Dermis microvascular lymphatic vessel endothelial cell (primary cell): Measurements from ENCODE around the gene SLC23A3. TPM values are rescaled to one million over a fixed set of nuclear protein-coding genes. Genes with fewer than 3 reads are reported as not detected.

Experiments
- DNase-seq, 2 donors: peaks; one replicate each; pipeline versions ENCODE4 v3.0.0 to v3.0.0-alpha.2; 2010; ENCODE audit warnings: low read depth in 2 of 2
- total RNA-seq: library from RNA; depleted of rRNA; stranded (reverse); fragments of >200 nt; gene quantifications from 2 replicates; pipeline ENCODE4 v1.2.1, GENCODE V29; 2014

SLC23A3 gene
- total RNA-seq, 1 donor from 2014 or later, result 0.64 TPM

DNA sequence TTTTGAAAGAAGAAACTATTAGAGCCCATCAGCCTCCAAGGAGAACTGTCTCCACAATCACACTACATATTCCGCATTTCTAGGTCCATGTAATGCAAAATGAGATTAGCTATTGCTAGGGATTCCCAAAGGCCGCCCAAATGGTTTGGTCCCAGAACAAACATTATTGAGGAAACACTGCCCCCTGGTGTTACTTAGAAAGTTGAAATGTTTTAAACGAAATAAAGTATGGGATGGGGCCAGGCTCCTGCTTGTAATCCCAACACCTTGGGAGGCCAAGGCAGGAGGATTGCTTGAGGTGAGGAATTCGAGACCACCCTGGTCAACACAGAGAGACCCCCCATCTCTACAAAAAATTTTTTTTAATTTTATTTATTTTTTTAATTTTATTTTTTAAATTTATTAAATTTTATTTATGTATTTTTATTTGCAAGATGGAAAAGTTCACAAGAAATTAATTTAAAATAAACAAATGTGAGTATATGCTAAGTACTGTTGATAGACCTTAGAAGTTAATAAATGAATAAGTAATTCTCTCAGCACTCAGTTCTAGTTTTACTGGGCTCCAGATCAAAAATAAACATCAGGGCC, 14.7 kb downstream of the SLC23A3 start:
- peak; percentile 57 to 72 for DNase-seq

DNA sequence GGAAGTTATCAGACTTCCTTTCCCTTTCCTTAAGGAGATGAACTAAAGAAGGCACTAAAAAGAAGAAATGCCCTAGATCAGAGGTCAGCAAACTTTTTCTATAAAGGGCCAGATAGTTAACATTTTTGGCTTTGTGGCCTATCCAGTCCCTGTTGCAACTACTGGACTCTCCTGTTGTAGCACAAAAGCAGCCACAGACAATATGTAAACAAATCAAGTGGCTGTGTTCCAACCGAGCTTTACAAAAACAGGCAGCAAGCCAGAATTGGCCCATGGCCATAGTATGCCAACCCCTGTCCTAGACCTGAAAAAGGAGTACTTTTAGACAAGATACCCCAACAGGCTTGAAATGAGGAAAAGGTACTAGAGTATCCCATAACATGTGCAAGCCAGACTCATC, 20.2 kb downstream of the SLC23A3 start:
- peak; percentile 14 to 57 for DNase-seq

DNA sequence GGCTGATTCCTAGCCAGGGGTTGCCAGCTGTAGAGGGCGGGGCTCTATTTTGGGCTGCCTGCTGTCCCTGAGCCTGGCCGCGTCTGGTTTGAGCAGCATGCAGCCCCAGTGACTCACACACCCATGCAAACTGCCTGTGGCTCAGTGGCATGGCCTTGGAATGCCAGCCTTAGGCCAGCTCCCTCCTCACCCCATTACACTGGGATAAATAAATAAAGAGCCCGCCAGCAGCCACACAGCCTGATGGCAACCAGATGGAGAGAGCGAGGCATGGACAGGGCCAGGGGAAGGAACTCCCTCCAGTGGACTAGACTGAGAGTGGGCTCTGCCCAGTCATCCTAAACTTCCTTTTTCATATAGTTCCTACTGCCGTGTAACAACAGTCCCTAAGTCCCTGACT, 27.5 kb downstream of the SLC23A3 start:
- DNase-seq, result no peak

DNA sequence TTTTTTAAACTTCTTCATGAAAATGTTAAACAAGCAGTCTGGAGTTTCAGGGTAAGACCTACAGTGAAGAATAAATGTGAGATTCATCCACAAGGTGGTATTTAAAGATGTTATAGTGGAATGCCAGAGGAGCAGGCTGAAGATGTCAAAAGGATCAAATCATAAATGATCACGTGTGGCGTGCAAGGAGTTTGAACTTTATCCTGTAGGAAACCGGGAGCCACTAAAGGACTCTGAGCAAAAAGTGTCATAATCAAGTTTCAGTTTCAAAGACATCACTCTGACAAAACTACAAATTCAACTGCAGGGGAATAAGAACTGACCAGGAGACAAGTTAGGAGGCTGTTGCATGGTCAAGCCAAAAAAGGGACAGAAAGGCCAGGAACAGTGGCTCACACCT, 29.1 kb downstream of the SLC23A3 start:
- no peak for DNase-seq

DNA sequence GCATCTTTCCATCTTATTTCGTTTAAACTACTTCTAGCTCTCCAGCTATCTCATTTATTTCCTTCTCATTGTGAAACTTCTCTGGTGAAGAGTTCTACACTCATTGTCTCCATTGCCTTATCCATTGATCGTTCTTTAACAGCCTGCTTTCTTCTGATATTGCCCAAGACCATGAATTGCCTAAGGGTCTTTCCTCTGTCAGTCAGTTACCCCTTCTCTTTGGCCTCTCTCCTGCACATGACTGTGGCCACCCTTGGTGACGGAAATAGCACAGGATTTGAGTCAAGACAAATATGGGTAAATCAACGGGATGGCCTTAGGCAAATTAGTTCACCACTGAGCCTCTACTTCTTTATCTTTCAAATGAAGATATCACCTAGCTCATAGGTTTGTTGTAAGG, 35.9 kb downstream of the SLC23A3 start:
- no peak for DNase-seq

DNA sequence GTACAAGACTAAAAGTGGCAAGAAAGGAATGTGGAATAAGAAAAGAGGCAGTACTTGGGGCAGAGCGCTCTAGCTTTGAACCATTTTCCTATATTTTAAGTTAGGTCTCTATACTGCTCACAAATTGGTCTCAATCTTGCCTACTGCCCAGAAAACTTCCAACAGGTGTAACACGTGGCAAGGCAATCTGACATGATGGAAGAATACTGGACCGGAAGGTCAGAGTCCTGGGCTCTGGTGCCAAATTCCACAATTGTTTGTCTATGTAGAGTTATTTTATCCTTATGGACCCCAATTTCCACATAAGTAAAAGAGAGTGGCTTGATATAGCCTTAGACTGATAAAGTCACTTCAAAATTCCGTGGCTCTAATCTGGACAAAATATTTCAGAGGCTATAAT, 38.1 kb downstream of the SLC23A3 start:
- DNase-seq, result no peak

DNA sequence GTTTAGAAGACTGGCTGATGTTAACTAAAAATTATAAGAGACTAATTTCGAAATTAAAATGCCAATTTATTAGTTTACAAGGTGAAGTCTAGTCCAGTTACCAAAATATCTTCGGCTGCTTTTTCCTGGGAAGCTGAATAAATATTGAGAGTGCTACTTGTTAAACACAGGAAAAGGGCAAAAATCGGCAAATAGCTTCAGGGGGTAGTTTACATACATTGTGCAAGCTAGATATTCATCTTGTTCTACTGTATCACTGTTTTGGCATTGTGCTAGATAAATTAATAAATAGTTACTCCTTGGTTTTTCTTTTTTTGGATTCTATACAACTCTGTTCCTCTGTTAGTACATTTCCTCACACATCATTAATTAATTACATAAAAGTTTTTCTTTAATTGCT, 38.5 kb downstream of the SLC23A3 start:
- DNase-seq, result no peak

DNA sequence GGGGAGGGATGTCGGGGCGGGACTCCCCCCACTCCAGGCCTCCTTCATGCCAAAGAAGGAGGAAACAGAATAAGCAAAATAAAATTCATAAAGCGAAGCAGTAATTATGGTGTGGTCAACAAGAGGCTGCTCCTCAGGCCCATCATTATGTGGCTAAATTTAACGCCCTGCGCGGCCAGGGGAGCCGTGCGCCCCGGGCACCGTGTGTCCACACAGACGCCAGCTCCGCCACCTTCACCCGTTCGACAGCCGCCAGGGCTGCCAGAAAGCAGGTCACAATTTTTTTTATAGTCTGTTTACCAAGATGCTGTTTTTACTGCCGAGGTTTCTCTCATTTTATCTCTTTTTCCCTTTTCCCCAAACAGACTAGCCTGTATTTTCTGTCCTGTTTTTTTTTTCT, 40.2 kb downstream of the SLC23A3 start:
- no peak for DNase-seq

DNA sequence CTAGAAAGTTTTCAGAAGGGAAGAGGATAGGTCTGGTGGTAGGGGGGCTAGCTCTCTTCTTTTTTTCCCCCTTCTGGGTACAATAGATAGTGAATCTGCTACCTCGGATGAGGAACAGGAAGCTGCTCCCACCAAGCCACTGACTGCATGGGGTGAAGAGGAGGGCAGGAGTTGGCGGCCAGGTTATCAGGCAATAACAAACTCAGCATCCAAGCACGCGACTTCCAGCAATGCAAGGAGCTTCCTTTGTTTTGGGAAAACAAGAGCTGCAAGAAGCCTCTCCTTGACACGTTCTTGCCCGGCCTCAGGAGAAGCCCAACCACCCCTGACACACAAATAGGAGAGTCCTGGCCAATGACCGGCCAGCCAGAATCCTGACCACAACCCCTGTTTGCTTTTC, 41.4 kb downstream of the SLC23A3 start:
- DNase-seq, result no peak

DNA sequence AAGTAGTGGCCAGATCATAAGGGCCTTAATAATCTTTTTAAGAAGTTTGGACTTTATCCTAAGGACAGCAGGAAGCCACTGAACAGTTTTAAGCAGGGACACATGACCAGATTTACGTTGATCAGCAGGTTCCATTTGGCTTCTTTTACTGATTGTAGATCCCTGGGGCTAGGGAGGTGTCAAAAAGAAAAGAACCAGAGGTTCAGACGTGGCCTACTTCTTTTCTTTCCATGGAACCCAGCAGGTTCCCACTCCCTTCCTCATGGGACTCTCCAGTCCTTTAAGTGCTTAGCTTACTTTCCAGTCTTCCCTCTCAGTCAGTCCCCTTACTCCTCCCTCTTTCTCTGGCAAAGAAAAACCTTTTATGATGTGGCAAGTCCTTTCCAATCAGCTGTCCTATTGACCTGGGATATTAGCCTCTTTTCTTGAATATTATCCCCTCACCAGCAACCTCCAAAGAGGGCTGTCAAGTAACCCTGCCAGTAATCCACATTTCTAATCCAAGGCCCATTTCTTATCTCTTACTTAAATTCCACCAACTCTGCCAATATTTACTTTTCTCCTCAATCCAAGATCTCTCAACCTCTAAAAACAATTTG, 42.7 kb downstream of the SLC23A3 start:
- DNase-seq, result no peak

DNA sequence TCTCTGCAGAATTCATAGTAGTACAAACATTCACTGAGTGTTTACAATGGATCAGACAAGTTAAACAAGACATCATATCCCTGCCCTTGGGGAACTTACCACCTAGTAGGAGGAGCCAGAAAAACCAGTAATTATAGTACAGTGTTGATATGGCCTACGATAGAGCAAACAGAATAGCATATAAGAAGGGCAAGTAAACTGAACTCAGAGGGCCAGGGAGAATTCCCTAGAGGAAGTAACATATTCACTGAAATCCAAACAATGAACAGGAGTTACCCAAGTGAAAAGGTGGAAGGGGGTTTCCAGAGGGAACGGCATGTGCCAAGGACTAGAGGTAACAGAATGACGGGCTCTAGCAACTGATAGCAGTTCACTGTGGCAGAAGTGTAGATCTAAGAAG, 43.3 kb downstream of the SLC23A3 start:
- DNase-seq, result peak in 1 of 2 donors; percentile 8

DNA sequence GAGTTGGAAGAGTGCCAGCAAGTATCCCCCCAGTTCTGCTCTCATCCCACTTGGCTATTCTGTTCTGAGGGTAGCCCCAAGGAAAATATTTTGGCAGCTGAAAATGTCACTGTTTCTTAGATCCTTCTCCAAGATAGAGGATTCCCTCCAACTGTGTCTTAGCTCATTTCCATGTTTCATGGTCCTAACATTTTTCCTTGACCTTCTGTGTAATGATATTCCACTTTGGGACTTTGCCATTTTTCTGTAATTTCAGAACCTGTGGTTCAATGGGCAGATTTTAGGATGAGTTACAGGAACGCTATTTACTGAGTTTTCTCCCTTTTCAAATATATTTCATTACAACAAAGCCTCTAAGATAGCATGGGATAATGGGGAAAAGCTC, 44.0 kb downstream of the SLC23A3 start:
- DNase-seq, result no peak

DNA sequence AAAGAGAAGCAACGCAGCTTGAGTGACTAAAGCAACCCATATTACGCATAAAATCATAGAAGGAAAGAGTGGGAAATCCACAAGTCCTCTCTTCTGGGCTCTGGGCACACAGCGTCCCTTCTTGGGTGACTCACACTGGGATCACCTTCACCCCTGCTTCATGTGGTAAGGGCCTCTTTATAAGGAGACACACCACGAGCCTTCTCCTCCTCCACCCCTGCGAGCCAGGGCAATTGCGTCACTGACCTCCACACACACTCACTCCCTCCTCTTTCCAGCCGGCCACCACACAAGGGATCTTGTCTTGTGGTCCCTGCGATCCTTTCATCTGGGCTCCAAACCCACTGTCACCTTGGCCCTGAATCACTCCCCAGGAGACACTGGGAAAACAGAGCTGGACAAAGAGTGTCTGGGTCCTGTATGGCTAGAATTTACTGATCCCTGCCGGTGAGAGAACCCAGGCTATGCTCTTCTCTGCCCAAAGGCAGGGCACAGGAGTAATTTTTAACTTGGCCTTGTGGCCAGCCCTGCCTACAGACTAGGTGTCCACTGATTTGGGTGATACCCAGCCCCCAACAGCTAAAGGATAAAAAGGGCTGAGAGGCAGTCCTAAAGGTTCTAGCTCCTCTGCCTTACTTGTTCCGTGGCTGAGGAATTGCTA, 44.5 kb downstream of the SLC23A3 start:
- DNase-seq, result no peak

DNA sequence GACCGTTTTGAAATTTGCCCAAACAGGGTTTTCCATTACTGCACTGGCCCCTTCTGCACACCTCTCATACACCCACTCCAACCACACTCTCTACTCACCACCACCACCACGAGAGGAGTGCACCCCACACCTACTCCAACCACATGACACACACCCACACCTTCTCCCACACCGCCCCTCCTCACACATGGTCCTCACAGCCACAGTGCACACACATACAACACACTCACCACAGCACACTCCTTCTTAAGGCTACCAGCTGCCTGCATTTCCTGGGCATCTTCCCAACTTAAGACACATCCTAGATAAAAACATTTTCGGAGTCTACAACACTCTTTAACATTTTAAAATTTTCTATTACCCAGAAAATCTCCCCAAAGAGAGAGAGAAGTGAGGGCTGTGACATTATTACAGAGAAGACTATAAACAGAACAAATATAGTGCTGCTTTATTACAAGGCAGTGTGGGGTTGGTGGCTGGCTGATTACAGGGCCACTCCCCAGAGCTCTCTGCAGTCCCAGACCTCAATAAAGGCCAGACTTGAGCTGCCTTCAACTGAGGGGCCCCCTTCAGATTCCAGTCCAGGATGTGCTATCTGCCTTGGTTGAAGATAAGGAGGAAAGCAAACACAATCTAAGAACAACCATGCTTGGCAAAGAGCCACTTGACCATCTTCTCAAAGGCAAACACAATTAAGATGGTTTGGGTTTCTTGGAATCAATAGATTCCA, 45.3 kb downstream of the SLC23A3 start:
- no peak for DNase-seq

DNA sequence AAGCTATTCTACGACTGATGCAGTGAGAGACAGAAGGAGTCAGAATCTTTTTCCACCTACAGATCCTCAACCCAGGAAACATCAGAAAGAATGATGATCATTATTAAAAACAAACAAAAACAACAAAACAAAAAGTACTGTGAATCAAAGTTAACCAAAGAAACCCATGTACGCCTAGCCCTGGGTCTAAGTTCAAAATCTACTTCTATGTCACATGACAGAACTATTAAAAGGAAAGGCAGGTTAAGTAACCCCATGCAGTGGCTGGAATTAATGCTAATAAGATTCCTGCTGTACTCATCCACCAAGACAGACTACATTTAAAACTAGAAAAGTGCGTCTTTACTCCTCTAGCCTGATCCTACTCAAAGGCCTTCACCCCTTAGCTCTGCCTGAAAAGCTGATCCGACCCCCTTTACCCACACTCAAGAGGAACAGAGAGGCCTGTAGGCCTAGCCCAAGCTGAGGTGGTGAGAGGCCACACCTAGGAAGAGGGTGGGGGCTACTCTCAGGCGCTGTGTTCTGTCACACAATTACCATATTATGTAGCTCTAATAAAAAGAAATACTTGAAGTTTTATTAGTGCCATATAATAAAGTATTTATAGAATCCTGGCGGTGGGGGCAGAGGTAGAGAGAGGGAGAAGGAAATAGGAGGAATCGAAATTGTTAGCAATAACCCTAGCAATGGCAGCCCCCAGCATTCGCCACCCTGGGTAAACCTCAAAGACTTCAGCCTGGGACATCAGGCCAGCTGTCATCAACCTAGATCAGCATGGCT, 46.3 kb downstream of the SLC23A3 start:
- no peak for DNase-seq

DNA sequence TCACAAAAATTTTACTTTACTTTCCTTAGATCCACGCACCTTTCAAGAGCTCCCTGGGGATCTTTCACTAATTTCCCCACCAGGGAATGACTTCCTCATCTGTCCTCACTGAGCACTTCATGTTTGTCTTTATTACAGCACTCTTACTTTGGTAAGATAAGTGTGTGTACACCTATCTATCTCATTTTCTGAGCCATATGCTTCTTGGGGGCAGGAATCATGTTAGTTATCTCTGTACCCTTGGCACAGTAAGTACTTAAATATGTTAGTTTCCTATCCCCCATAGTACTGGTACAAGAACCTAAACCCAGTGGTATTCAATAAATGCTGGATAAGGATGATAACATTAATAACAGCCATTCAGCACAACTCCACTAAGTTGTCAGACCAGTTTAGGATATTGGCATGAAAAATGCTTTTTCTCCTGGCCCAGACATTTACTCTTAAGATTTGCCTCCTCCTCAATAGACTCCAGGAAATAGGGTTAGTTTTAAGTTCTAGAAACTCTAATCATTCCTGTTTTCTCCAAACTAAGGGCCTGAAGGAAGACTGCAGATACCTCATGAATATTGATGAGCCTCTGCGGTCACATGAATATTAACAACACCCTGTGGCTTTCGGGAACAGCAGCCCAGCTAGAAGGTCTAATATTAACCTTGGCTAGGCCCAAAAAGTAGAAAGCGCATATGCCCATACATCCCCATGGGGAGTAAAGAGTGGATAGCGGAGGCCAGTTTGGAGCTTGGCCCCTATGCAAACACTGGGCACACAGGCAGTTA, 47.4 kb downstream of the SLC23A3 start:
- DNase-seq, result no peak

DNA sequence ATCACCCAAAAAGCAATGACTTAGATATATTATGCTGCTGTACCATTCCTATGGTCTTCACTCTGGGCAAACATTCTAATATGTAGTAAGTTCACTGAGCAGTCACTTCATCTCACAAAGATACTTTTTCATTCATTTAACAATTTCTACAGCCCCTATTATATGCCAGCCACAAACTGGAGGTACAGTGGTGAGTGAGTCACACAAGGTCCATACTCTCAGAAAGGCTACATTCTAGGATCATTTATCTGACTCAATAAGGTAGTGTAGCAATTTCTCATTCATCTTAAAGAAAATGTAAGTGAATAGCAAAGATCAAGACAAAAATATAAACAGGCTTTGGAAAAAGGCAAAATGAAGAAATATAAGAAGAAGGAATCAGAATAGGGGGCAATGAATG, 49.7 kb downstream of the SLC23A3 start:
- no peak for DNase-seq

DNA sequence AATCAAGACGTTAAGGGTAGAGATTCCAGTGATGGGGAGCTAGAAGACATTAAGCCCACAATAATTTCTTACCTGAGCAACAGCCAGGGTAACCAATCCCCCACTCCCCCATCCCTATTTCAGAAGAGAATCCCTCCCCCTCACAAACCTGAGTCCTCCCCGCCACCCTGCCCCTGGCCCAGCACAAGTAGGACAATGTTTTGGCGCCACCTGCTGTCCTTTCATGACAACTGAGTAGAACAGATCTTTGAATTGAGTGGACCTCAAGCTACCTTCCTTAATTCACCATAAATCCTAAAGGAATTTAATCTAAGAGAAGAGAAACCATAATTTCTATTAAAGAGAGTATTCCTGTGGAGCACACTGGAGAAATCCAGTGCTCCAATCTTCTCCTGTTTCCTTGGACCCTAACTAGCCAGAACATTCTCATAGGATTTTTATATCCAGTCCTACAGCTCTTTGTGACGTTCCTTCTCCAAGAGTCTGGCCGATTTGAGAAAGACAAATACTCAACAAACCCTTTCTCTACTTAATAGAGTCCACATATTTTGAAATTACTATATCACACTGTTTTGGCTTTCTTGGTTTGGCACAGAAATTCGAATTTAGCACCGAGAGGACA, 50.3 kb downstream of the SLC23A3 start:
- peak in 1 of 2 donors; percentile 64 for DNase-seq

DNA sequence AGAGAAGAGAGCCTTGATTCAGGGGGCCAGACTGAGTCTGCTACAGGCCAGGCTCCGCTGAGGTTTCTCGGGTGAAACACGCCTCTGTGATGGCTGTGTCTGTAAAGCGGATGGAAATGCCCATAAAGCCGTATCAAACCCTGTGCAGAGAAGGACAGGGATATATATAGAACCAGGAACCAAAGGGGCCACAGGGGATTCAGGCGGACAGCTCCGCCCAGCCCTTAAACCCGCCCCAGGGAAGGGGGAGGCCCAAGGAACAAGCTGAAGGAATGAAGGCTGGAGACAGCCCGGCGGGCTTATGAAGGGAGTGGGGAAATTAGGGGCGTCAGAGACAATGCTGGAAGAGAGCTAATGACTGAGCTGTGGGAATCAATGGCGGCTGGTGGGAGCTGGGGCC, 51.3 kb downstream of the SLC23A3 start:
- DNase-seq, result no peak

DNA sequence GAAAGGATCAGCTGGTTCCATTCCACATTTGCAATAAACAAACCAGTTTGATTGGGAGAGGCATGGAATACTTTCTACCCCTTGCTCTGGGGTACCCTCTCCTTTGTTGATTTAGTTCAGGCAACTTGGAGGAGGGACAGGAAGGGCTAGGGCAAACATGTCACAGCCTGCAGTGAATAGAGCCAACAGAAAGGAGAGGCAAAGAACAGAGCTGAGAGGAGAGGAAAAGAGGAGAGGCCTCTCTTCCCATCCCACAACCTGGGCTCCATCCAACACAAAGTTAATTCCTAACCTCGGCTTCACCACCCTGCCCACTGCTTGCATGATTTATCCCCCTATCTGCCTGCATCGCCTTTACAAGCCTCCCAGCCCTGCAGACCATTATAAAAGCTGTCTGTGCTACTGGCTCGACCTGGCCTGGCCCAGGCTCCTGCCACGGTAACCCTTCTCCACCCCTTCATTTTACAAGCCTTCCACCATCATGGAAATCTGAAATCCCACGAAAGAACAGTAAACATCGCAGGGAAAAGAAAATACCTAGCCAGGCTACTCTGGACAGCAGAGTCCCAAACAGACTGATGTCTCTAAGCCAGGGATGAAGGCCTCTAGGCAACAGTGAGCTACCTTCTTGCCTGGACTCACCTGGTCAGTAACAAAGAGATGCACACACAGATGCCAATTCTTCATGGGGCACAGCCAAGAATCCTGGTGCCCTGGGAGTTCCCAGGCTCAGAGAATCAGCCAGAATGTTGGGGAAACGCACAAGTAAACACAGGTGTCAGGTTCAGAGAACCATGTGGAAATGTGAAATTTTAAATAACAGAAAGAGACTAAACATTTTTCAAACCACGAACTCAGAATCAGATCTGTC, 52.8 kb downstream of the SLC23A3 start:
- DNase-seq, result no peak
